ENCODE results near the gene VPS13D. TPM values are rescaled to one million over a fixed set of nuclear protein-coding genes. Genes with fewer than 3 reads are reported as not detected.

Gene VPS13D
- total RNA-seq, 1 experiment from 2014 or later, result 20.2 TPM

DNA sequence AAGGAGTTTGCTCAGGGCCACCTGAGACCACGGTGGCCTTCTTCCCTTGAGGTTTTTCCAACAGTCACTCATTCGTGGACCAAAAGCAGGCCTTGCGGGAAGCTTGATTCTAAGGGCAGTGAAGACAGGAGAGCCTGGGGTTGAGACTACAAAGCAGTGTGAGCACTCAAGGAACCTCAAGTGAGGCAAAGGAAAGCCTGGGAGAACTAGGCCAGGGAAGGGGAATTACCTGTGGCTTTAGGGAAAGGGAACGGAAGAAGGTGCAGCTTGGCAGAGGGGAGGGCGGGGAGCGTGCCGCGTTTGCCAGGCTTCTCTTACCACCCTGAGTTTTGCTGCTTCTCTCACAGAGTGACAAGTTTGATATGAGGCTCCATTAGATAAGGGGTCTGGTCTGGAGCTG is 273.9 kb downstream of the VPS13D start:
- Histone ChIP-seq H2BK5ac (ENCODE audit: insufficient read length, low read length) (no peak overlapping the region), H3K9me3 (ENCODE audit: control insufficient read depth, low read depth, low read length) (no peaks in the 10 kb centered on the region), H3T11ph (ENCODE audit: low read length) (no peak overlapping the region), H3K79me1 (ENCODE audit: insufficient read depth, low read depth, low read length, poor library complexity, severe bottlenecking) (no peaks in the 10 kb centered on the region), H4K5ac (ENCODE audit: insufficient read length, low read depth, low read length) (no peak overlapping the region), H4K20me1 (ENCODE audit: control insufficient read depth, insufficient read depth, insufficient read length) (no peaks in the 10 kb centered on the region), H3K18ac (ENCODE audit: insufficient read length, low read depth, low read length) (no peak overlapping the region), H3K4ac (ENCODE audit: low read depth, low read length) (no peak overlapping the region), H2BK20ac (ENCODE audit: low read depth, low read length, poor library complexity, severe bottlenecking) (no peak overlapping the region), H2AFZ (ENCODE audit: low read length) (no peak overlapping the region), H4K91ac (ENCODE audit: insufficient read length, low read depth, low read length) (no peak overlapping the region), H4K8ac (replicated peaks; ENCODE audit: insufficient read length, low read depth, low read length) (no peak overlapping the region), H3K4me1 (ENCODE audit: insufficient read depth, low read length) (no peaks in the 10 kb centered on the region; the same call in 1 of the 2 replicates), H2AK5ac (ENCODE audit: insufficient read length, low read length) (no peak overlapping the region), H3K27ac (ENCODE audit: insufficient read length, low read depth, low read length) (no peak overlapping the region), H2BK15ac (ENCODE audit: low read depth, low read length) (no peak overlapping the region), H3K23ac (ENCODE audit: insufficient read length, low read depth, low read length) (no peak overlapping the region), H2BK12ac (ENCODE audit: insufficient read length, low read depth, low read length) (no peak overlapping the region), H3K23me2 (ENCODE audit: insufficient read length, low read depth, low read length, poor library complexity, severe bottlenecking) (no peaks in the 10 kb centered on the region), H3K56ac (ENCODE audit: insufficient read length, low read depth, low read length) (no peak overlapping the region), H3K4me2 (ENCODE audit: insufficient read depth, insufficient read length, low read length) (no peak overlapping the region), H3K27me3 (ENCODE audit: insufficient read depth, low read length) (no peaks in the 10 kb centered on the region), H3K9ac (ENCODE audit: extremely low read depth, insufficient read length, low read length) (no peak overlapping the region), H3K79me2 (ENCODE audit: insufficient read depth, low read length) (no peaks in the 10 kb centered on the region), H2BK120ac (ENCODE audit: low read depth, low read length, poor library complexity, severe bottlenecking) (no peak overlapping the region), H3K14ac (ENCODE audit: insufficient read depth, low read length) (no peak overlapping the region)
- no peak for TF ChIP-seq CTCF (conservative IDR thresholded peaks at IDR 0.05)
- Mint-ChIP-seq H3K36me3 (ENCODE audit: insufficient read depth in 1 of 3, low read depth in 3 of 3) (peaks cover 0 to 6% (median 3%) of the 10 kb centered on the region in 3 experiments; a peak in 2 of 7 replicates), H3K4me3 (no peak overlapping the region), H3K27me3 (ENCODE audit: low read depth) (no peaks in the 10 kb centered on the region), H3K27ac (no peak overlapping the region; a peak in 2 of 7 replicates), H3K9me3 (no peaks in the 10 kb centered on the region), H3K4me1 (peaks cover 4 to 27% of the 10 kb centered on the region in 2 experiments; a peak in 3 of 4 replicates)
- DNase-seq, result no peak
- WGBS (ENCODE audit: extremely low coverage, insufficient read length, low lambda C conversion rate), result no CpG with 5 or more reads among the region's 8 CpGs

Data from H9 (cell line).